IMR-90 (cell line): Measurements from ENCODE around the gene EVI5. TPM values are rescaled to one million over a fixed set of nuclear protein-coding genes. Genes with fewer than 3 reads are reported as not detected.

Experiments
- ATAC-seq: fragments of 200-7000 bp; cut with Tn5 transposase; 2 replicates; pipeline ENCODE4 v1.9.1; 2020; ENCODE audit warnings: low read depth, mild to moderate bottlenecking, moderate library complexity
- BruUV-seq: library from RNA; stranded (reverse); fragments of 400-500 nt; replicated peaks from 2 replicates; lab custom pipeline; 2021; lab: Mats Ljungman, UMichigan
- CTCF ChIA-PET: fragments of 300-600 bp; formaldehyde crosslinking; extraction: SDS; loops from one replicate; lab custom pipeline; 2021; ENCODE audit warnings: antibody characterized with exemption; lab: Yijun Ruan, JAX
- POLR2A ChIA-PET: fragments of 300-600 bp; sonication (Branson Sonifier 250); formaldehyde crosslinking; loops from one replicate; lab custom pipeline; 2022; ENCODE audit warnings: antibody characterized with exemption; ENCODE audit not compliant: unreplicated experiment; lab: Charles Lee
- DNase-seq: peaks from one replicate; pipeline ENCODE4 v3.0.0; 2013
- H2AFZ ChIP-seq: replicated peaks from 2 replicates; pipeline ENCODE3; 2013; ENCODE audit warnings: low read length, mild to moderate bottlenecking; ENCODE audit not compliant: poor library complexity
- H2AK5ac ChIP-seq: 2 replicates; pipeline ENCODE4 v1.6.1; 2013; ENCODE audit warnings: low read depth, low read length, inconsistent platforms
- H2AK9ac ChIP-seq: replicated peaks from 2 replicates; pipeline ENCODE3; 2013; ENCODE audit warnings: mild to moderate bottlenecking, low read depth, low read length, moderate library complexity; ENCODE audit not compliant: poor library complexity
- H2BK120ac ChIP-seq: 2 replicates; pipeline ENCODE4 v1.6.1; 2013; ENCODE audit warnings: low read depth, low read length, inconsistent platforms
- H2BK15ac ChIP-seq: 3 replicates; pipeline ENCODE4 v1.6.1; 2013; ENCODE audit warnings: low read depth, low read length, inconsistent platforms
- H2BK20ac ChIP-seq: 2 replicates; pipeline ENCODE4 v1.6.1; 2013; ENCODE audit warnings: low read depth, mild to moderate bottlenecking, inconsistent platforms, low read length, moderate library complexity
- H2BK5ac ChIP-seq: 2 replicates; pipeline ENCODE4 v1.6.1; 2013; ENCODE audit warnings: mild to moderate bottlenecking, low read depth, low read length, inconsistent platforms; ENCODE audit not compliant: poor library complexity, severe bottlenecking
- H3K14ac ChIP-seq: replicated peaks from 2 replicates; pipeline ENCODE4 v1.6.1; 2013; ENCODE audit warnings: low read depth, low read length, inconsistent platforms
- H3K18ac ChIP-seq: 2 replicates; pipeline ENCODE4 v1.6.1; 2013; ENCODE audit warnings: low read depth, low read length, control low read depth
- H3K23ac ChIP-seq: 2 replicates; pipeline ENCODE4 v1.6.1; 2013; ENCODE audit warnings: low read depth, low read length, inconsistent platforms
- H3K27ac ChIP-seq: 2 replicates; pipeline ENCODE4 v1.5.1; 2013; ENCODE audit warnings: mild to moderate bottlenecking, control low read depth, low read length; ENCODE audit not compliant: insufficient read depth
- H3K27me3 ChIP-seq: 2 replicates; pipeline ENCODE4 v1.6.1; 2013; ENCODE audit warnings: low read length; ENCODE audit not compliant: control insufficient read depth, insufficient read depth
- H3K36me3 ChIP-seq: 2 replicates; pipeline ENCODE4 v1.6.1; 2013; ENCODE audit warnings: low read length, mixed read lengths; ENCODE audit not compliant: control insufficient read depth, insufficient read depth
- H3K4ac ChIP-seq: 2 replicates; pipeline ENCODE4 v1.6.1; 2013; ENCODE audit warnings: low read depth, low read length, inconsistent platforms
- H3K4me1 ChIP-seq: 2 replicates; pipeline ENCODE4 v1.6.1; 2013; ENCODE audit warnings: low read length, mixed read lengths; ENCODE audit not compliant: control insufficient read depth, insufficient read depth
- H3K4me2 ChIP-seq: 2 replicates; pipeline ENCODE4 v1.6.1; 2013; ENCODE audit warnings: low read depth, mild to moderate bottlenecking, control low read depth, low read length, moderate library complexity
- H3K4me3 ChIP-seq: 2 replicates; pipeline ENCODE4 v1.5.1; 2013; ENCODE audit warnings: low read depth, mild to moderate bottlenecking, control low read depth, low read length, moderate library complexity; ENCODE audit not compliant: insufficient read depth
- H3K56ac ChIP-seq: 2 replicates; pipeline ENCODE4 v1.6.1; 2013; ENCODE audit warnings: low read length, inconsistent platforms; ENCODE audit not compliant: insufficient read depth; ENCODE audit errors: extremely low read depth
- H3K79me1 ChIP-seq, 2 experiments: 2 replicates each; pipeline ENCODE4 v1.6.1; 2013; ENCODE audit warnings: low read length in 2 of 2, inconsistent platforms in 1 of 2, low read depth in 1 of 2
- H3K9ac ChIP-seq: 2 replicates; pipeline ENCODE4 v1.6.1; 2013; ENCODE audit warnings: low read depth, low read length, control low read depth
- H3K9me1 ChIP-seq: 2 replicates; pipeline ENCODE4 v1.6.1; 2013; ENCODE audit warnings: low read length, inconsistent platforms; ENCODE audit not compliant: insufficient read depth
- H3K9me3 ChIP-seq: 2 replicates; pipeline ENCODE4 v1.6.1; 2013; ENCODE audit warnings: low read length; ENCODE audit not compliant: control insufficient read depth, insufficient read depth
- H4K20me1 ChIP-seq: 2 replicates; pipeline ENCODE4 v1.6.1; 2013; ENCODE audit warnings: low read length, inconsistent platforms; ENCODE audit not compliant: insufficient read depth
- H4K5ac ChIP-seq: 2 replicates; pipeline ENCODE4 v1.6.1; 2013; ENCODE audit warnings: mild to moderate bottlenecking, low read depth, low read length, control low read depth
- H4K8ac ChIP-seq, 2 experiments: 2 replicates each; pipeline ENCODE4 v1.6.1; 2013; ENCODE audit warnings: low read depth in 2 of 2, low read length in 2 of 2, control low read depth in 1 of 2, inconsistent platforms in 1 of 2
- H4K91ac ChIP-seq: 2 replicates; pipeline ENCODE4 v1.6.1; 2013; ENCODE audit warnings: low read depth, low read length, inconsistent platforms; ENCODE audit not compliant: insufficient read depth
- BHLHE40 ChIP-seq: fragments of 150-350 bp; IDR thresholded peaks from 2 replicates; pipeline ENCODE4 v1.6.1; 2016; ENCODE audit warnings: mild to moderate bottlenecking, low read depth, low read length
- CEBPB ChIP-seq: IDR thresholded peaks from 2 replicates; pipeline ENCODE4 v1.6.1; 2012; ENCODE audit warnings: low read depth, low read length, improper control_type of control experiment
- CHD1 ChIP-seq: IDR thresholded peaks from 2 replicates; pipeline ENCODE4 v1.6.1; 2012; ENCODE audit warnings: low read depth, low read length, improper control_type of control experiment
- FOS ChIP-seq: fragments of 150-350 bp; IDR thresholded peaks from 2 replicates; pipeline ENCODE4 v1.6.1; 2016; ENCODE audit warnings: low read depth, low read length
- MAFK ChIP-seq: IDR thresholded peaks from 2 replicates; pipeline ENCODE4 v1.6.1; 2012; ENCODE audit warnings: low read depth, low read length, improper control_type of control experiment
- MAZ ChIP-seq: IDR thresholded peaks from 2 replicates; pipeline ENCODE4 v1.6.1; 2012; ENCODE audit warnings: low read depth, mild to moderate bottlenecking, low read length, improper control_type of control experiment, moderate library complexity, borderline replicate concordance
- MXI1 ChIP-seq: IDR thresholded peaks from 2 replicates; pipeline ENCODE4 v1.6.1; 2012; ENCODE audit warnings: low read depth, mild to moderate bottlenecking, low read length, moderate library complexity, borderline replicate concordance
- NFE2L2 ChIP-seq: fragments of 150-350 bp; IDR thresholded peaks from 2 replicates; pipeline ENCODE4 v1.6.1; 2016; ENCODE audit warnings: low read depth, mild to moderate bottlenecking, low read length
- POLR2A ChIP-seq: IDR thresholded peaks from 2 replicates; pipeline ENCODE4 v1.6.1; 2012; ENCODE audit warnings: mild to moderate bottlenecking, low read depth, low read length
- RAD21 ChIP-seq: IDR thresholded peaks from 2 replicates; pipeline ENCODE4 v1.6.1; 2012; ENCODE audit warnings: low read length, improper control_type of control experiment
- RCOR1 ChIP-seq: IDR thresholded peaks from 2 replicates; pipeline ENCODE4 v1.6.1; 2012; ENCODE audit warnings: mild to moderate bottlenecking, low read length, improper control_type of control experiment; ENCODE audit not compliant: insufficient replicate concordance
- RFX5 ChIP-seq: IDR thresholded peaks from 2 replicates; pipeline ENCODE4 v1.8.0; 2012; ENCODE audit warnings: low read depth, mild to moderate bottlenecking, low read length, moderate library complexity
- SMC3 ChIP-seq: fragments of 150-350 bp; IDR thresholded peaks from 2 replicates; pipeline ENCODE4 v1.6.1; 2016; ENCODE audit warnings: low read depth, mild to moderate bottlenecking, antibody characterized with exemption, low read length, moderate library complexity
- USF2 ChIP-seq: fragments of 150-350 bp; IDR thresholded peaks from 2 replicates; pipeline ENCODE4 v1.6.1; 2017; ENCODE audit warnings: mild to moderate bottlenecking, antibody characterized with exemption, low read length, low read depth
- WGBS, 2 experiments: methylation state at CpG; one replicate each; pipeline versions ENCODE4 v1.1.5 to v1.1.7; 2013; ENCODE audit warnings: missing lambda C conversion rate in 2 of 2; ENCODE audit not compliant: insufficient read length in 1 of 2; ENCODE audit errors: extremely low coverage in 2 of 2; 5-methylcytosine and 5-hydroxymethylcytosine counted together
- dilution Hi-C: fragments of 300-500 bp; cut with HindIII; formaldehyde crosslinking; loops from one replicate; pipeline ENCODE4 v1.14.3; 2018; ENCODE audit warnings: low sequenced_read_pairs; ENCODE audit not compliant: unreplicated experiment
- in situ Hi-C: fragments of 300-500 bp; cut with MboI; formaldehyde crosslinking; loops from 3 replicates; pipeline ENCODE4 v1.14.3; 2019; ENCODE audit warnings: low sequenced_read_pairs, inconsistent platforms, mixed read lengths
- intact Hi-C: fragments of 100-400 bp; cut with micrococcal nuclease; formaldehyde crosslinking; loops from 2 replicates; pipeline ENCODE4 v1.10.0; 2022
- polyA plus RNA-seq, 3 experiments: library from polyadenylated mRNA; depleted of rRNA; stranded (reverse); fragments of >200 nt; gene quantifications; 2 replicates each; pipeline ENCODE4 v1.2.3, GENCODE V29; 2012; ENCODE audit warnings: low replicate concordance in 1 of 3
- total RNA-seq: library from RNA; depleted of rRNA; stranded (reverse); fragments of >200 nt; gene quantifications from 2 replicates; pipeline ENCODE4 v1.2.3, GENCODE V29; 2012
- TF ChIP-seq, protein P1 (sequence below): conservative IDR thresholded peaks from 2 replicates; pipeline ENCODE4 v1.5.1; 2012; ENCODE audit warnings: mild to moderate bottlenecking, low read depth, low read length, improper control_type of control experiment
- TF ChIP-seq, protein P2 (sequence below): fragments of 150-350 bp; IDR thresholded peaks from 2 replicates; pipeline ENCODE4 v1.6.1; 2016; ENCODE audit warnings: low read depth, mild to moderate bottlenecking, low read length, moderate library complexity, borderline replicate concordance

The EVI5 gene
- total and polyA plus RNA-seq, 2 of the 4 experiments (the other 2 are of a cell fraction) = 13.9 to 26.9 TPM

DNA sequence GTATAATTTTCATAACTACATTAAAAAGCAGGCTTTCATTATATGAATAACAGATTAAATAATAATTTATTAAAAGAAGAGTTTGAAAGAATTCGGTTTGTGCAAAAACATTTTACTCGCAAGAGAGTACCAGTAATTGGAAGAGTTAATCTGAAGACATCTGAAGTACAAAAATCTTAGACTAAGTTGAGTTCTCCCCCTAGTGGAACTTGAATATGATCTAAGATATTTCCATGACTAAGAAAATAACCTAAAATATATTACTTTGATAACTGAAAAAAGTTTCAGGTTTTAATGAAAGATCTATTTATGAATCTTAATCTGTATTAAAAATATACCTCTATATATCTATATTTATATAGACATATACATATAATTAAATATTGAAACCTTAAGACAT lies 185.7 kb downstream of the EVI5 start:
- H3K56ac ChIP-seq = no peak overlapping the region
- POLR2A ChIA-PET = no interaction called here
- H4K20me1 ChIP-seq = no peaks in the 10 kb centered on the region
- H4K5ac ChIP-seq = no peak overlapping the region
- TF ChIP-seq, protein P1, sequence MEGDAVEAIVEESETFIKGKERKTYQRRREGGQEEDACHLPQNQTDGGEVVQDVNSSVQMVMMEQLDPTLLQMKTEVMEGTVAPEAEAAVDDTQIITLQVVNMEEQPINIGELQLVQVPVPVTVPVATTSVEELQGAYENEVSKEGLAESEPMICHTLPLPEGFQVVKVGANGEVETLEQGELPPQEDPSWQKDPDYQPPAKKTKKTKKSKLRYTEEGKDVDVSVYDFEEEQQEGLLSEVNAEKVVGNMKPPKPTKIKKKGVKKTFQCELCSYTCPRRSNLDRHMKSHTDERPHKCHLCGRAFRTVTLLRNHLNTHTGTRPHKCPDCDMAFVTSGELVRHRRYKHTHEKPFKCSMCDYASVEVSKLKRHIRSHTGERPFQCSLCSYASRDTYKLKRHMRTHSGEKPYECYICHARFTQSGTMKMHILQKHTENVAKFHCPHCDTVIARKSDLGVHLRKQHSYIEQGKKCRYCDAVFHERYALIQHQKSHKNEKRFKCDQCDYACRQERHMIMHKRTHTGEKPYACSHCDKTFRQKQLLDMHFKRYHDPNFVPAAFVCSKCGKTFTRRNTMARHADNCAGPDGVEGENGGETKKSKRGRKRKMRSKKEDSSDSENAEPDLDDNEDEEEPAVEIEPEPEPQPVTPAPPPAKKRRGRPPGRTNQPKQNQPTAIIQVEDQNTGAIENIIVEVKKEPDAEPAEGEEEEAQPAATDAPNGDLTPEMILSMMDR = peak; percentile 52
- peak; percentile 60 for TF ChIP-seq SMC3
- TF ChIP-seq MAZ = no peak
- TF ChIP-seq, protein P2, sequence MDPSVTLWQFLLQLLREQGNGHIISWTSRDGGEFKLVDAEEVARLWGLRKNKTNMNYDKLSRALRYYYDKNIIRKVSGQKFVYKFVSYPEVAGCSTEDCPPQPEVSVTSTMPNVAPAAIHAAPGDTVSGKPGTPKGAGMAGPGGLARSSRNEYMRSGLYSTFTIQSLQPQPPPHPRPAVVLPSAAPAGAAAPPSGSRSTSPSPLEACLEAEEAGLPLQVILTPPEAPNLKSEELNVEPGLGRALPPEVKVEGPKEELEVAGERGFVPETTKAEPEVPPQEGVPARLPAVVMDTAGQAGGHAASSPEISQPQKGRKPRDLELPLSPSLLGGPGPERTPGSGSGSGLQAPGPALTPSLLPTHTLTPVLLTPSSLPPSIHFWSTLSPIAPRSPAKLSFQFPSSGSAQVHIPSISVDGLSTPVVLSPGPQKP = no peak
- no peak for TF ChIP-seq USF2
- TF ChIP-seq RCOR1 = no peak
- no peak for TF ChIP-seq CEBPB
- TF ChIP-seq MXI1 = no peak
- no peak for TF ChIP-seq NFE2L2
- TF ChIP-seq POLR2A = no peak
- no peak for TF ChIP-seq FOS
- no peak for TF ChIP-seq BHLHE40
- TF ChIP-seq RAD21 = peak; percentile 57
- no peak for TF ChIP-seq CHD1
- TF ChIP-seq MAFK = no peak
- no peak for TF ChIP-seq RFX5
- H2BK15ac ChIP-seq = no peak overlapping the region
- ATAC-seq = peak; percentile 60; the same call in 1 of the 2 replicates
- no peaks in the 10 kb centered on the region for H3K9me3 ChIP-seq
- no peak overlapping the region for H2BK120ac ChIP-seq
- H3K4me3 ChIP-seq = no peak overlapping the region
- no peak overlapping the region for H3K27ac ChIP-seq
- no peak overlapping the region for H3K4me2 ChIP-seq
- H3K9me1 ChIP-seq = no peaks in the 10 kb centered on the region
- no CpG with 5 or more reads among the region's 2 CpGs for WGBS, 2 experiments
- H3K27me3 ChIP-seq = no peaks in the 10 kb centered on the region
- no peak overlapping the region for H3K18ac ChIP-seq
- no peak overlapping the region for H3K4ac ChIP-seq
- no peaks in the 10 kb centered on the region for H3K4me1 ChIP-seq
- peak; percentile 51 for DNase-seq
- dilution Hi-C loops (no loop called here), in situ Hi-C loops (no loop called here), intact Hi-C loops (loop anchor here (2.0 to 10.0 kb wide), 2 partner anchors 288 to 604 kb away; no protein-coding TSS in a partner anchor)
- no peak overlapping the region for H4K91ac ChIP-seq
- BruUV-seq = no TSS peak
- H3K9ac ChIP-seq = no peak overlapping the region
- no peak overlapping the region for H2AK9ac ChIP-seq
- no peak overlapping the region for H2AFZ ChIP-seq
- no peak overlapping the region for H4K8ac ChIP-seq
- peaks cover 4% of the 10 kb centered on the region; the same call in 1 of the 2 replicates for H3K36me3 ChIP-seq
- no peak overlapping the region for H3K14ac ChIP-seq
- H2AK5ac ChIP-seq = no peak overlapping the region
- H2BK20ac ChIP-seq = no peak overlapping the region
- H3K79me1 ChIP-seq = no peaks in the 10 kb centered on the region; a peak in 2 of 4 replicates
- CTCF ChIA-PET = no interaction called here
- H2BK5ac ChIP-seq = no peak overlapping the region
- H3K23ac ChIP-seq = no peak overlapping the region
